Measurements from ENCODE around the gene CYP4F12. TPM values are rescaled to one million over a fixed set of nuclear protein-coding genes. Genes with fewer than 3 reads are reported as not detected.
"Not testable (repeated sequence)": the region's sequence is repeated elsewhere in the genome, so short reads cannot be mapped to it uniquely, and the experiment has no call there.

CYP4F12 gene
- total RNA-seq, 1 experiment from 2014 or later: 1.3 TPM

- not testable (repeated sequence) for DNase-seq (ENCODE audit: low spot score)
These were observed 22.8 kb upstream of the CYP4F12 start for GRCh38 chr19:15650123-15650522.

GRCh38 chr19:15651791-15652190, 21.1 kb upstream of the CYP4F12 start:
- no peak for DNase-seq (ENCODE audit: low spot score)

GRCh38 chr19:15652559-15653278, 20.2 kb upstream of the CYP4F12 start:
- no peak for DNase-seq (ENCODE audit: low spot score)

- no peak for DNase-seq (ENCODE audit: low spot score)
These were observed 16.4 kb upstream of the CYP4F12 start for GRCh38 chr19:15656467-15656866.

GRCh38 chr19:15663247-15663646, 9.6 kb upstream of the CYP4F12 start:
- DNase-seq (ENCODE audit: low spot score): no peak

- DNase-seq (ENCODE audit: low spot score): no peak
These were observed 6.7 kb upstream of the CYP4F12 start for GRCh38 chr19:15666186-15666585.

- DNase-seq (ENCODE audit: low spot score): peak; percentile 4
These were observed 6.0 kb upstream of the CYP4F12 start for GRCh38 chr19:15666883-15667282.

GRCh38 chr19:15669440-15669839, 3.4 kb upstream of the CYP4F12 start:
- DNase-seq (ENCODE audit: low spot score): no peak

GRCh38 chr19:15669891-15670290, 3.0 kb upstream of the CYP4F12 start:
- DNase-seq (ENCODE audit: low spot score): no peak

GRCh38 chr19:15671237-15671821, 1.6 kb upstream of the CYP4F12 start:
- no peak for DNase-seq (ENCODE audit: low spot score)

GRCh38 chr19:15671891-15672579, 852 bp upstream of the CYP4F12 start:
- no peak for DNase-seq (ENCODE audit: low spot score)

- peak; percentile 59 for DNase-seq (ENCODE audit: low spot score)
These were observed 328 bp downstream of the CYP4F12 start for GRCh38 chr19:15673176-15673654.

GRCh38 chr19:15675560-15675959, 2.7 kb downstream of the CYP4F12 start:
- peak; percentile 11 for DNase-seq (ENCODE audit: low spot score)

GRCh38 chr19:15679089-15679488, 6.2 kb downstream of the CYP4F12 start:
- DNase-seq (ENCODE audit: low spot score): no peak

- not testable (repeated sequence) for DNase-seq (ENCODE audit: low spot score)
These were observed 7.0 kb downstream of the CYP4F12 start for GRCh38 chr19:15679865-15680264.

- DNase-seq (ENCODE audit: low spot score): no peak
These were observed 7.8 kb downstream of the CYP4F12 start for GRCh38 chr19:15680478-15681322.

GRCh38 chr19:15683411-15683810, 10.5 kb downstream of the CYP4F12 start:
- DNase-seq (ENCODE audit: low spot score): no peak

- no peak for DNase-seq (ENCODE audit: low spot score)
These were observed 11.9 kb downstream of the CYP4F12 start for GRCh38 chr19:15684828-15685227.

- no peak for DNase-seq (ENCODE audit: low spot score)
These were observed 23.8 kb downstream of the CYP4F12 start for GRCh38 chr19:15696654-15697194.

- peak; percentile 8 for DNase-seq (ENCODE audit: low spot score)
These were observed 29.1 kb downstream of the CYP4F12 start for GRCh38 chr19:15701757-15702533.

- DNase-seq (ENCODE audit: low spot score): peak; percentile 66
These were observed 29.6 kb downstream of the CYP4F12 start for GRCh38 chr19:15702534-15702930.
